GM18498 (cell line): Measurements from ENCODE around the gene C15orf62.

Experiments
- ATAC-seq: cut with Tn5 transposase; IDR thresholded peaks from one replicate; pipeline ENCODE4 v1.9.1; 2021; ENCODE audit warnings: mild to moderate bottlenecking, moderate library complexity; ENCODE audit not compliant: unreplicated experiment

Gene C15orf62

GRCh38 chr15:40754883-40755811, 14.6 kb upstream of the C15orf62 start, which contains the start of gene RMDN3:
TSS of gene RMDN3 (minus strand) at chr15:40755254. CDS start at chr15:40754783, 471 bp downstream.
- peak; percentile 87 for ATAC-seq

GRCh38 chr15:40755812-40756208, 14.0 kb upstream of the C15orf62 start:
- no peak for ATAC-seq

GRCh38 chr15:40756938-40757337, 12.8 kb upstream of the C15orf62 start:
- ATAC-seq: no peak

- ATAC-seq: no peak
Observed at GRCh38 chr15:40759961-40760360, 9.8 kb upstream of the C15orf62 start.

- no peak for ATAC-seq
Observed at GRCh38 chr15:40762919-40763800, 6.6 kb upstream of the C15orf62 start.

GRCh38 chr15:40763801-40764628, 5.8 kb upstream of the C15orf62 start, which contains the start of gene GCHFR:
TSS of gene GCHFR (plus strand) at chr15:40764068. CDS start at chr15:40764181, 113 bp downstream.
- ATAC-seq: peak; percentile 62

- no peak for ATAC-seq
Observed at GRCh38 chr15:40764629-40765103, 5.1 kb upstream of the C15orf62 start.

- ATAC-seq: no peak
Observed at GRCh38 chr15:40766194-40766815, 3.5 kb upstream of the C15orf62 start.

- ATAC-seq: no peak
Observed at GRCh38 chr15:40766906-40767837, 2.6 kb upstream of the C15orf62 start.

GRCh38 chr15:40767838-40768500, 1.8 kb upstream of the C15orf62 start:
- no peak for ATAC-seq

GRCh38 chr15:40768521-40769273, 1.1 kb upstream of the C15orf62 start:
- no peak for ATAC-seq

GRCh38 chr15:40770147-40770721, 454 bp downstream of the C15orf62 start:
- no peak for ATAC-seq

GRCh38 chr15:40771242-40771641, 1.5 kb downstream of the C15orf62 start:
- no peak for ATAC-seq

GRCh38 chr15:40772014-40772413, 2.2 kb downstream of the C15orf62 start:
- ATAC-seq: no peak

GRCh38 chr15:40773496-40773895, 3.7 kb downstream of the C15orf62 start:
- ATAC-seq: no peak

GRCh38 chr15:40773902-40774301, 4.1 kb downstream of the C15orf62 start:
- no peak for ATAC-seq

- ATAC-seq: no peak
Observed at GRCh38 chr15:40775007-40775406, 5.2 kb downstream of the C15orf62 start.
